ENCODE results near the gene TEX52.
"Not testable (repeated sequence)": the region's sequence is repeated elsewhere in the genome, so short reads cannot be mapped to it uniquely, and the experiment has no call there.

TEX52 gene

DNA sequence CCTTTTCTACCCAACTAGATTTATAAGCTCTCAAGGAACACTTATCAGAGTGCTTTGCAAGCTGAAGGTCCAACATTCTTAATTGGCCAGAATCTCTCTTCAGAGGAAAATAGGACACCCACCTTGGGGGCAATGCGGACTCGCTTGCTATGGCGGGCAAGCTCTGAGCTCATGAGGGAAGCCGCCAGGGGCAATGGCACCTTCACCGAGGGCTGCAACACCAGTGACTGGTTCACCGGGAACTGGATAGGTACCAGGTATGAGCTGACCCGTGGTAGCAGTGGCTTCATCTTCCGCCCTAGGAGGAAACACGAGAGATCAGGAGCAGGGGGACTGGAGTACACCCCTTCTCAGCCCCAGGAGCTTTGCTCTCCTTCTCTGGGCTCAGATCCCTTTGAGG is 7.4 kb upstream of the TEX52 start:
- no peak for DNase-seq (ENCODE audit: low spot score)

DNA sequence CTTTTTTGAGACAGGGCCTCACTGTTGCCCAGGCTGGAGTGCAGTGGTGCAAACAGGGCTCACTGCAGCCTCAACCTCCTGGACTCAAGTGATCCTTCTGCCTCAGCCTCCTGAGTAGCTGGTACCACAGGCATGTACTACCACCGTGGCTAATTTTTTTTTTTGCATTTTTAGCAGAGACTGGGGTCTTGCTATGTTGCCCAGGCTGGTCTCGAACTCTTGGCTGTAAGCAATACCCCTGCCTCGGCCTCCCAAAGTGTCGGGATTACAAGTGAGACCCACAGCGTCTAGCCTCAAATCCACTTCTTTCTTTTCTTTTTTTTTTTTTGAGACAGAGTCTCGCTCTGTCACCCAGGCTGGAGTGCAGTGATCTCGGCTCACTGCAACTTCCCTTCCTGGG is 6.6 kb upstream of the TEX52 start:
- DNase-seq (ENCODE audit: low spot score): not testable (repeated sequence)

DNA sequence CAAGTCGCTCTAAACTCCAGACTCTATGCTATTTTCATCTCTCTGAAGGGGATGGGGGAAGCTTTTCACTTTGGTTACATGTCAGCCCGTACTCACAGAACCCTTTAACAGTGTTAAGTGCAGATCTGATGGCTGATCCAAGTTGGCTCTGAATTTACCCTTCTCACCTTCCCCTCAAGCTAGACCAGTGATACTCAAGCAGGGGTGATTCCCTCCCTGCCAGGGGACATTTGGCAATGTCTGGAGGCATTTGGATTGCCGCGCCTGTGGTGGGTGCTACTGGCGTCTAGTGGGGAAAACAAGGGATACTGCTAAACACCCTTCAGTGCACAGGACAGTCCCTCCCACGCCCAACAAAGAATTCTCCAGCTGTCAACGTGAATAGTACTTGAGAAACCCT is 6.0 kb upstream of the TEX52 start:
- no peak for DNase-seq (ENCODE audit: low spot score)

DNA sequence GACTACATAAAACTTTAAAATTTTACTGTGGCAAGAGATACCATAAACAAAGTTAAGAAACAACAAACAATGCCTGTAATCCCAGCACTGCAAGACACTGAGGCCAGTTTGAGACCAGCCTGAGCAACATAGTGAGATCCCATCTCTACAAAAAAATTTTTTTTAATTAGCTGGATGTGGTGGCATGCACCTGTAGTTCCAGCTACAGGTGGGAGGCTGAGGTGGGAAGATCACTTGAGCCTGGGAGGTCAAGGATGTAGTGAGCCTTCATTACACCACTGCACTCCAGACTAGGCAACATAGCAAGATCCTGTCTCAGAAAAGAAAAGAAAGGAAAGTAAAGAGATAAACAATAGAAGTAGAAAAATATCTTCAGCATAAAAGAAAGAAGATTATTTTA is 3.3 kb upstream of the TEX52 start:
- no peak for DNase-seq (ENCODE audit: low spot score)

DNA sequence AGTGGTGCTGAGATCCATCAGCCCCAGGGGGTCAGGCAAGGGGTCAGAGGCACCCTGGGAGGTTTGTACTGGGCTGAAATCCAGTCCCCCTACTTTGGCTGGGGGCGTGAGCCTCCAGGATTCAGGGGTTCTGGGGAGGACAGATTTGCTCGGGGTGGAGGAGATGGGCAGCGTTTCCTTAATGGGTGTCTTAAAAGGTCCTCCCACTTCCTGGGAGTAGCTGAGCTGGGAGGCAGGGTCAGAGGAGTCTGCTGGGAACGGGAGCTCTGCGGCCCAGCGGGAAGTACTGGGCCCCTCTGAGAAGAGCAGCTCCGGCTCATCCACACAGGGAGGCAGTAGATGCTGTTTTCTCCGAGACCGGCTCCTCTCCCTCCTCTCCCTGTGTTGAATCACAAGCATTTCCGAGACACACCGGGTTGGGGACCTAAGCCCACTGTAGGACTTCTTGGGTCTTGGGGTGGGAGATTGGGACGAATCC is 2.1 kb upstream of the TEX52 start:
- no peak for DNase-seq (ENCODE audit: low spot score)

DNA sequence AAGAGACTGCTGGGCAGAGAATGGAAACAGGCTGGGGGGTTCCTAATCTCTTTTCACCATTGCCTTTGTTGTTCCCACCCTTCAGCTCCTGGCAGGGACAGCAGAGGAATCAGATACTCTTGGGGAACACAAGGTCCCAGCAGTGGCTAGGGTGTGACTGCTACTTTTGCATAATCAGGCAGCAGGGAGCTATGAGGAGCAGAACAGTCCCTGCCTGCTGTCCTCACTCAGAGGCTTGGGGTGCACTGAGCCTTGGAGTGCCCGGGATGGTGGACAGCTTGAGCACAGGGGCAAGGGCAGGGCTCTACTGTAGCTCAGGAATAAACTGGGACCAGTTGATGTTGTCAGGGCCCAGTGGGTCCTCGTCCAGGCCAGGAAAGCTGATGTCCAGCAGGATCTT is 1.5 kb upstream of the TEX52 start:
- no peak for DNase-seq (ENCODE audit: low spot score)

DNA sequence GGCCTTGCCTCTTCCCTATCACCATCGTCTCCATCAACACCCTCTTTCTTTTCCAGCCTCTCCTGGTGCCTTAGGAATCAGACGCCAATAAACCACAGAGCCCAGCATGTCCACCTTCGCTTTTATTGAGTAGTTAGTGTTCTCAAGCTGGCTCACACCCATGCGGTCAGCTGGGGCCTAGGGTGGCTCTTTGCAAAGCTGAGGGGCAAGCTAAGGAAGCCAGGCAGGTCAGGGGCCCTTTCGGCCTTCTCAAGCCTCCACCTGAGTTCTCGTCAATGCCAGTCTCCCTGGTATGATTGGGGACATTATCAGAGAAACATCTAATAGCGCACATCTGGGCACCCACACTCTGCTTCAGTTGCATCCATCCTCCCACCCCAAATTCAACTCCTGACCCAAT is 737 bp upstream of the TEX52 start:
- DNase-seq (ENCODE audit: low spot score): no peak

DNA sequence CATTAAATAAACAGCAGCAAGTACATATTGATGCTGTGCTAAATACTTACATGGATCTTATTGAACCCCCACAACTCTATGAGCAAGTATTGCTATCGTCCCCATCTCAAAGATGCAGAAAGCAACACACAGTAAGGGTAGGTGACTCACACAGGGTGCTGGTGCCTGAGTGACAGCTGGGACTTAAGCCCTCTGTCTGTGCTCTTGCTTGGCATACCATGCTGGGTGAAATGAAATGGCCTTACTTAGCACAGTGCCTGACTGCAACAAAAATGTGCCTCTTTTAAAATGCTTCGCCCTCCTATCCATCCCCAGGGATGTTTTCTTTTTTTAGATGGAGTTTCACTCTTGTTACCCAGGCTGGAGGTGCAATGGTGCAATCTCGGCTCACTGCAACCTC is 788 bp downstream of the TEX52 start:
- DNase-seq (ENCODE audit: low spot score): no peak

DNA sequence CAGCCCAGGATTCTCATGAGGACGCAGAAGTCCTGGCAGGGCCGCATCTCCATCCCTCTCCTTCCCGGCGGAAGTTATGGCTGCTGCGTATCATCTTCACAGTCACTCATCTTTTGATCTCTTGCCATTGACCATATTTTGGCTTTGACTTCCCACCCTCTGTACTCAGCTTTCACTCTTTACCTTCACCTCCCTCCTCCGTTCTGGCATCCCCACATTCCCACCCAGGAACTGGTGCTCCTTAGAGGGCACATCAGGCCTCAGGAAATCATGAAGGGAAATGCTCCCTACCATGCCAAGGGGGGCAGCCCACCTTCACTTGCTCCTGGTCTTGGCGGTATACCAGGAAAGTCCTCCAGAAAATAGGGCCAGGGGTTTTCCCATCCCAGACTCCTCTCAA is 1.3 kb downstream of the TEX52 start:
- no peak for DNase-seq (ENCODE audit: low spot score)

DNA sequence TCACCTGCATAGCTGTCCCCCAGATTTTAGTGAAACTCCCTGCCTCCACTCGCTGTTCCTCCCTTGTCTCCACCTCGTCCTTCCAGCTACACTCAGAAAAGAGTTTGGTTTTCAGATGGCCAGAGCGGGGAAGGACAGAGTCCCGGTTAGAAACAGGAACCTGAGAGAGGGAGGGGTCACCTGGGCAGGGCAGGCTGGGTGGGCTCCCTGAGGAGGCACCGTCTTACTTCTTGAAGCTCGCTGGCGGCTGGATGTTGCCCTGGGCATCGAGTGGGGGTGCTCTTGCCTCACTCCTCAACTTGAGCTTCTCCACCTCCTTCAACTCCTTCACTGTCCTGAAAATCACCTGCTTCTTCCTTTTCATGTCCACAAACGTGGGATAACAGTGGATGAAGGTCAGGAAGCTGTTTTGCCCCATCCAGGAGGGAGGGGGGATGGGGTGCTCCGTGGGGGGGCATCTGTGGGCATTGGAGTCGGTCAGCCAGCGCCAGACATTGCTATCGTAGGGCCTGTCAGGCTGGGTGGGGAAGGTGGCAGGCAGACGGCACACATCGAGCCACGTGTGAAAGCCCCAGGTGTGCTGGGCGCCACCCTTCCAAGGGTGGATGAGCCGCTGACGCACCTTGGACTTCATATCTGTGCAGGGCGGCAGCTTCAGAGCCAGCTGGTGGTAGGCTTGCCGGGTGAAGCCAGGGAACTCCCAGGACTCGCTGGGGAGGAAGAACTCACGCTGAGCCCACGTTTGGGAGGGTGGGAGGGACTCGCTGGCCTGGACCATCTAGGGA is 2.0 kb downstream of the TEX52 start:
- no peak for DNase-seq (ENCODE audit: low spot score)

DNA sequence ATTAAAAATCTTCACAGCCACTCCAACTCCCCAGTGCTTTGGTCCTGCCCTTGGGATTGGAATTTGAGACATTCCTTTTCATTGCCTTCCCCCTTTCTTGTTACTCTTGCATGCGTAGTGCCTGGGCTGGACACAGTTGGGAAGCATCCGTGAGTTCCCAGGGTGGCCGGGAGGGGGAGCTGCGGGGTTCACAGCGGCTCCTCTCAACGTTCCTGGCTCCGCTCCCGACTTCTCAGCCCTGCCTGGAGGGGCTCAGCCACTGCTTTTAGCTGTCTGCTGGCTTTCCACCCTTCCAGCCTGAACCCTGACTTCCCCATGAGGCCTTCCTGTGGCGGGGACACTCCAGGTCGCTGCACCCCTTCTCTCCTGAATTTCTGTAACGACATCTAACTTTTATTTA is 3.2 kb downstream of the TEX52 start:
- peak; percentile 71 for DNase-seq (ENCODE audit: low spot score)

DNA sequence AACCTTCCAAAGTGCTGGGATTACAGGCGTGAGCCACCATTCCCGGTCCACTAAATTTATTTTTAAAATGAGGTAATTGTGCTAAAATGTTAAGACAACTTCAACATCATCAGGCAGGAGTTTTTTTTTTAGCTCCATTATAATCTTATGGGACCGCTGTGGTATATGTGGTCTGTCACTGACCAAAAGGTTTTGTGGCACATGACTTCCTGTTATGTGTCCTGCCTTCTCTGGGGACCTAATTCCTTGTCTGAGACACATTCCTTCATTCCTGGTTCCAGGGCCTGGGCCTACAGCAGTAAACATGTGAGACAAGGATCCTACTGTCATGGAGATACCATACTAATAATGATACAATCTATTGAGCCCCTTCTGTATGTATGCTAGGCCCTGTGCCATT is 4.9 kb downstream of the TEX52 start:
- no peak for DNase-seq (ENCODE audit: low spot score)

DNA sequence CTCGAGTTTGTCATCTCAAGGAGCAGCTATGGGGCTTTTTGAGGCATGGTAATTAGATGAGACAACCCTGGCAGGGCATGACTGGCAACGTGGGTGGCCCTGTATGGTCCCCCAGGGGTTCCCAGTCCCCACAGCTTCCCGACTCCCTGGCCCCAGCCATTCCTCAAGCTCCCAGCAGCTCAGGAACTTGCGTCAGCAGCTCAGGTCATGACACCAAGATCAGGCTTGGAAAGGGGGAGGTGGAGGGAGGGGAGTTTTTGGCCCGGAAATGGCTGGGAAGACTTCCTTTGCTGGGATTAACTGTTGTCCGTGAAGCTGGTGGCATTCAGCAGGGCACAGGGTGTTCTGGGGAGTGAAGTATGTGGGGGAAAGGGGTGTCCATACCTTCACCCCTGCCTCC is 11.6 kb downstream of the TEX52 start:
- DNase-seq (ENCODE audit: low spot score): no peak

DNA sequence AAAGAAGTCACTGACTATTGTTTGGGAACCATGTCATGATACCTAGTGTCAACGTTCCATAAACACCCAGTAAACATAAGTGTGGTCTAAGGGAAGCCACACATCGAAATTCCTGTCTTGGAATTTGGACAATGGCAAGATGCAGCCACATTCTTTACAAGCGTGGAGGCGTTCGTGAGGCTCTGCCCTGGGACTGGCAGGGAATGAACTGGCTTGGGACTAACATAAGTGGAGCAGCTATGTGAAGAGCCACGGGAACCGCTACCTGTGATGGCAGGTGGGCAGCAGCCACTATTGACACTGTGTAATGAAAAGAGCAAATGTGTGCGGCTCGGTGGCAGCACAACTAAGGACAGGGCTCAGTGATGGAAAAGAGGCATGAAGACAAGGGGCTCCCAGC is 12.1 kb downstream of the TEX52 start:
- DNase-seq (ENCODE audit: low spot score): no peak

DNA sequence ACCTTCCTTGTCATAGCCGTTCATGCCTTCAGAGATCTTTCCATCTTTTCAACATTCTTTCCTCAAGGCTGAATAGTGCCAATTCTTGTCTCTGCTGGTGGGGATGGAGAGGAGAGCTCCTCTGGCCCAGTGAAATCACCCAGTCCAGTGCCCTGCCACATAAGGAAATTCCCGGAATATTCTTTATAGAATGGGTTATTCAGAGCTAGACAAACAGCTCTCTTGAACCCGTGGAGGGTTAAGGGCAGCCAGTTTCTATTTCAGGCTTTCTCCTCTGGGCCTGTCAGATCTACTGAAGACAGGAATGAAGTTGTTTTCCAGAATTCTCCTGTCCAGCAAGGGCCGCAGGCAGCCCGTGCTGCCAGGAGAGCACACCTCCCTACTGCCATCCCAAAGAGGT is 13.9 kb downstream of the TEX52 start:
- no peak for DNase-seq (ENCODE audit: low spot score)

DNA sequence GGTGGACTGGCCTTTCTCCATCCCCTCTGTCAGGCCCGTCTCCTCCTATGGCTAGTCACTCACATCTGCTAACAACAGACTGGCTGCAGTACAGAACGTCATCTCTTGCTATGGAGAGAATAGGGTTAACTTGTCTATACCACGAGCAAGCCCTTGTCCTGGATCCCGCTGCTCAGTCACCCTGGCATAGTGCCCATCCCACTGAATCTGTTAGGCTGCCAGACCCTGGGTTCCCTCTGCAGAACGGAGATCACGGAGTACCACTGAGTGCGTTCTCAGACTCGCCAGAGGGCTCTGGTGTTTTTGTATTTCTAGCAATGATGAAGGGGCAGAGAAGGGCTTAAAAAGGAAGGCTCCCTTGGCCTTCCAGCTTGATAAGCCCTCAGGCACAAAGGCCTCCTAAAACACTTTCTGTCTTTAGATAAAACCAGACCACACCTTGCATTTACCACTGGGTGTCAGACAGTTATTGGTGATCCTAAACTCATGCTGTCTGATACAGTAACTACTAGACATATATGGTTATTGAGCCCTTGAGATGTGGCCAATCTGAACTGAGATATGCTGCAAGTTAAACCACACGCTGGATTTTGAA is 15.7 kb downstream of the TEX52 start:
- no peak for DNase-seq (ENCODE audit: low spot score)

DNA sequence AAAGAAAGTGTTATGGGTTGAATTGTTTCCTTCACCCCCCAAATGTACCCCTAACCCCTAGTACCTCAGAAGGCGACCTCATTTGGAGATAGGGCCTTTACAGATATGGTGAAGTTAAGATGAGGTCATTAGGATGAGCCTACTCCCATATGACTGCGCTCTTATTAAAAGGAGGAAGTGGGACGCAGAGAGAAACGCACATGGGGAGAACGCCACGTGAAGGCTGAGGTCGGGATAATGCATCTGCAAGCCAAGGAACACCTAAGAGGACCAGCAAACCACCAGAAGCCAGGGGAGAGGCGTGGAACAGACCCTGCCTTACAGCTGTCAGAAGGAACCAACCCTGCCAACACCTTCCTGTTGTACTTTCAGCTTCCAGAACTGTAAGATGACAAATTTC is 20.3 kb downstream of the TEX52 start:
- no peak for DNase-seq (ENCODE audit: low spot score)

DNA sequence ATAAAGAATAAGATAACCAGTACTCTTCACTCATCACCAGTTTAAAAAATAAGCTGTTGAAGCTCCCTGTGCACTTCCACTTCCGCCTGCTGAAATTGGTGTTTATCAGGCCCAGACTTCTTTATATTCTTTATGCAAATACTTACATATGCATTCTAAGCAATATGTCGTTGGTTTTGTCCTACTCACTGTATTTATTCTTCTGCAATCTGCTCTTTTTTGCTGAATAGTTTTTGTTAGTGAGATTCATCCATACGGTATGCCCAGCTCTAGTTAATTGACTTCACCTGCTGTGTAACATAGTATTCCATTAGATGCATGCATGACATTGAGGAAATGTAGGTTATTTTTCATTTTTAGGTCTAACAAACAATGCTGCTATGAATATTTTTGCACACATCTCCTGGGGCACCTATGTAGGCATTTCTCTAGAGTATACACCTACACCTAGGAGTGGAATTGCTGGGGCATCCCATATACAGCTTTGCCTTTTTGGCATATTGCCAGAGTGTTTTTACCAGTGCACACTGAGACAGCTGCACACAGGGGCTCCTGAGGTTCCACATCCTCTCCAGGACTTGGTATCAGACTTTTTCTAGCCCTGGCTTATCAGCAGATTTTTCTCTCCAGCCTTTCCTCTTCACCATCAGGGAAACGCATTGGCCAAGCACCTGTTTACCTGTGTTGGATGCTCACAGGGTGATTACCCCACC is 21.0 kb downstream of the TEX52 start:
- DNase-seq (ENCODE audit: low spot score): no peak

DNA sequence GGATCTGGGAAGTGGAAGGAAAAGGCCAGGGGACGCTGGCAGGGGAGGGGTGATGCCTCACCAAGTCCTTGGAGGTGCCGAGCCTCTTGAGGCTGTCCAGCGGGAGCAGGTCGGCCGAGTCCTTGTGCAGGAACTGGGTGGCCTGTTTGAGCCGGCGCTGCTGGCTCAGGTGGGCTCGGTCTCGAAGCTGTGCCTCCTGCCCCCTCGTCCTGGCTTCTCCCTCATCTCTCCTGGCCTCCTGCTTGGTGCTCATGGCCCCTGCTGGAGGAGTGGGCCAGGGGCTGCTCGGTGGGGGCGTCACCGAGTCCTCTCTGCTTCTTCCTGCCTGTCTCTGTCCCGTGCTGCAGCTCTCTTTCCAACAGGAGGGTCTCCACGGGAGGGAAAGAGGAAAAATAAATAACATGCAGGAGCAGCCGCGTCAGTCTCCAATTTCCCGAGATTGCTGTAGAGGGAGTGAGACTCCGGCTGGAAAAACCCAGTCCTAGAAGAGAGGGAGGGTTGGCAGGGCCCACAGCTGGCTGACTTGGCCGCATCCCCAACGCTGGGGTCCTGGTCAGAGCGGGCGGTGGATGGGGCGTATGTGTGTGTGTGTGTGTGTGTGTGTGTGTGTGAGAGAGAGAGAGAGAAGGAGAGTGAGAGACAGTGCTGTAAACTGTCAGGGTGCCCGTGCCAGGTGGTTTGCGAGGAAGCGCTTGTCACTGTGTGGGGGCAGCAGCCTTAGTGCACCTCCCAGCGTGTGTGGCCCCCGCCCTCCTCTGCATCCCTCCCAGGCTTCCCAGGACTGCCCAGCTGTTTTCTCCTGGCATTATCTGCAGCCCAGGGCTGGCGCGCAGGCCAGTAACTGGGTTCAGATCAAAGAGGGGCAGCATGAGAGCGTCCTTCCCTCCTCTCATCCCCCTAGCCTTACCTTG is 22.0 kb downstream of the TEX52 start, which contains the start of gene NRIP2:
NRIP2 (minus strand) TSS at position 455 of the 911 bp plus-strand sequence; CDS start at position 403, 52 bp downstream.
- DNase-seq (ENCODE audit: low spot score): no peak

DNA sequence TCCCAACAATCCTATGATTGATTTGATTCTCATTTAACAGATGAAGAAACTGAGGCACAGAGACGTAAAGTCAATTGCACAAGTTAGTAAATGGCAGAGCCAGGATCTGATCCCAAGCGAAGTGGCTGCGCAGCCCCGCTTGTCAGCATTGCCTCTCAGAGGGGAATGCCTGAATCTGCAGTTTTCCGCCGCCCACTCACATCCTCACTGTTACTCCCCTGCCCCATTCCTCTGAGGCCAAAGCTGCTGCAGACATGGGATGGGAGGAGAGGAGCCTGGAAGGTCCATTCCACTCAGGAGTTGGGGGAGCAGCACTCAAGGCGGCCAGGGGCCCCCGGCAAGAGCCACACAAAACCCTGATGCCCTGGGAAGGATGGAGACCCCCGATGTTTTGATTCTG is 23.0 kb downstream of the TEX52 start:
- DNase-seq (ENCODE audit: low spot score): no peak

DNA sequence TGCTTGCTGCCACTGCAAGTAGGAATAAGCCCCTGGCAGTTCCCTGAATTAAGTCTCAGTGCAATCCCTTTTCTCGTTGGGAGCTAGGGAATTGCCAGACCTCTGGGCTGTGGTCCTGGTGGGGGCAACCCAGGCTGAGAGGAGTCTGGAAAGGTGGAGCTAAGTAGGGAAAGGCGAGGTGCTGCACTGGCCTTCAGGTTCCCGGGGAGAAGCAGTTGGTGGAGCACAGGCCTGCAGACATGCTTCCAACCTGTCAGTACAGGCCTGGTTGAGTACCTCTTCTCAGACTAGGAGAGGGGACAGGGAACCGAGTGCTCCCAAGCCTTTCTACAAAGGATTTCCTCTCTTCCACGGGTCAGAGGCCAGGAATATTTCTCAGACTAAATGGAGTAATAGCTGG is 23.5 kb downstream of the TEX52 start:
- DNase-seq (ENCODE audit: low spot score): no peak

DNA sequence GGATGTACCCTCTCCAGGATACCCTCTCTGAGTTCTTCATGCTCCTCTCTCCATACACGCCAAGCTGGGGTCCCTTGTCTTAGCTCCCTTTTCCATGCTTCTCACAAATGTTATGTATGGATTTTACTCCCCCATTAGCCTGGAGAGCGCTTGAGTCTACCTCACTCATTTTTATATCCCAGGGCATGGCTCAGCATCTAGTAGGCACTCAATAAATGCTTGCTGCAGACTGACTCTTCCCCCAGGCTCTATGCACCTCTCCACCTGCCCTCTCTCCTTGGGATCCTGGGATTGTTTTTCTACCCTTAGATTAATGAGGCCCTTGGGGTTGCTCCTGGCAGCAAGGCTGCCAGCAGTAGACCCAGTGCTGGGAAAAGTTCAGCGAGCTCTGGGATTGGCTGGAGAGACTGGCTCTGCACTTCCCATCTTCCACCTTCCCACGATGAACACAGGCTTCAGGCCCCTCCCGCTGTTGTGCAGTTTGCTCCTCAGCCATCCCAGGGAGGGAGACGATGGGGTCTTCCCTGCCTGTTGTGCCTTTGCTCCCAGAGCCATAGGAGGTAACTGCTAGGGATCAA is 24.2 kb downstream of the TEX52 start:
- DNase-seq (ENCODE audit: low spot score): no peak
